Ovary (tissue), 9 donors: ENCODE results near the gene EYS. TPM values are rescaled to one million over a fixed set of nuclear protein-coding genes. Genes with fewer than 3 reads are reported as not detected.

Source experiments
- DNase-seq, 5 donors: peaks; one replicate each; pipeline ENCODE4 v3.0.0-alpha.2; 2019 to 2020
- H3K27ac ChIP-seq, 2 donors: fragments of 200-600 bp; one replicate each; pipeline versions ENCODE4 v1.5.1 to v1.8.0; 2019 to 2022
- H3K27me3 ChIP-seq: fragments of 200-600 bp; one replicate; pipeline ENCODE4 v1.8.0; 2022
- H3K36me3 ChIP-seq: fragments of 200-600 bp; sonication (generic); one replicate; pipeline ENCODE4 v1.5.1; 2019
- H3K4me1 ChIP-seq: one replicate; pipeline ENCODE4 v1.8.1; 2013; ENCODE audit warnings: mild to moderate bottlenecking, moderate library complexity; ENCODE audit not compliant: insufficient read depth
- H3K4me3 ChIP-seq: fragments of 200-600 bp; sonication (generic); one replicate; pipeline ENCODE4 v1.5.1; 2017
- H3K9me3 ChIP-seq, 2 donors: fragments of 200-600 bp in 1 of 2; sonication (generic) in 1 of 2; one replicate each; pipeline versions ENCODE4 v1.5.1 to v1.8.1; 2013 to 2019; ENCODE audit warnings: mild to moderate bottlenecking in 1 of 2, moderate library complexity in 1 of 2
- CTCF ChIP-seq, 3 donors: fragments of 450-650 bp in 2 of 3; fragments of 200-600 bp in 1 of 3; IDR thresholded peaks; one replicate each; pipeline versions ENCODE4 v1.5.1 to v1.8.0; 2016 to 2022; ENCODE audit warnings: antibody characterized with exemption in 3 of 3, mild to moderate bottlenecking in 1 of 3
- EP300 ChIP-seq: sonication (generic); formaldehyde crosslinking; IDR thresholded peaks from one replicate; pipeline ENCODE4 v1.6.1; 2017; ENCODE audit warnings: antibody characterized with exemption
- POLR2A ChIP-seq: fragments of 450-650 bp; IDR thresholded peaks from one replicate; pipeline ENCODE4 v1.6.1; 2017; ENCODE audit warnings: antibody characterized with exemption, mild to moderate bottlenecking, moderate library complexity
- WGBS, 3 donors: extraction: QIAGEN DNeasy Blood & Tissue Kit in 1 of 3; methylation state at CpG; one replicate each; pipeline versions ENCODE4 v1.1.5 to v1.1.7; 2013 to 2017; 5-methylcytosine and 5-hydroxymethylcytosine counted together
- intact Hi-C, 4 donors: fragments of 100-400 bp; cut with DNase I; formaldehyde crosslinking; loops; one replicate each; pipeline versions ENCODE4 v1.11.0 to v1.15.1; 2022 to 2023
- polyA plus RNA-seq, 2 donors: library from polyadenylated mRNA; stranded (reverse); fragments of 200-250 nt in 1 of 2; fragments of 350-450 nt in 1 of 2; fragmentation: Illumina TruSeq in 1 of 2; extraction: RNeasy Lipid Tissue Mini Kit (QIAGEN cat#74804) in 1 of 2; gene quantifications; one replicate each; pipeline ENCODE4 v1.2.3, GENCODE V29; 2013 to 2014
- total RNA-seq, 7 donors: library from RNA; depleted of rRNA in 2 of 7; stranded (reverse); fragments of >200 nt in 2 of 7; fragmentation: NEBNext Ultra II Directional in 3 of 7; extraction: Animal tissue kit (Norgen Biotek cat#: 25700) in 3 of 7; gene quantifications; one replicate each; pipeline versions ENCODE4 v1.1.0 to v1.2.4, GENCODE V29; 2016 to 2023
- donor health status: DM: no; HTN: no; CAD: no; lungs with moderate emphysema.
- donor health status: DM: no; HTN: no; CAD: no.
- donor health status: Bipolar disorder and iron deficiency.
- donor health status: DM: yes; HTN: yes; CAD: no.
- donor health status: DM: no; HTN: no; CAD: no.
- donor health status: DM: yes; HTN: yes; CAD: no.

Gene EYS
- total and polyA plus RNA-seq, 9 donors: under 0.01 to 0.03 (median 0.01) TPM; not detected in 6

GRCh38 chr6:64113704-64114103 is 1593.3 kb downstream of the EYS start:
- no peaks in the 10 kb centered on the region for H3K9me3 ChIP-seq
- WGBS, 3 donors: 81 to 84% (median 82%) methylated on average over 3 of the region's 3 CpGs
- DNase-seq: no peak
- no peak overlapping the region for H3K4me3 ChIP-seq
- TF ChIP-seq POLR2A: no peak
- no peak for TF ChIP-seq CTCF (IDR thresholded peaks at IDR 0.05)
- no peak for TF ChIP-seq EP300
- no peaks in the 10 kb centered on the region for H3K27me3 ChIP-seq
- intact Hi-C loops: no loop called here
- H3K4me1 ChIP-seq: no peaks in the 10 kb centered on the region
- H3K27ac ChIP-seq: no peak overlapping the region
- H3K36me3 ChIP-seq: no peaks in the 10 kb centered on the region

- DNase-seq: no peak
- TF ChIP-seq CTCF (IDR thresholded peaks at IDR 0.05) (no peak), EP300 (no peak), POLR2A (no peak)
- Histone ChIP-seq H3K27ac (no peak overlapping the region), H3K36me3 (no peaks in the 10 kb centered on the region), H3K4me1 (no peaks in the 10 kb centered on the region), H3K9me3 (no peaks in the 10 kb centered on the region), H3K27me3 (no peaks in the 10 kb centered on the region), H3K4me3 (no peak overlapping the region)
- intact Hi-C loops: no loop called here
Measured at GRCh38 chr6:64104051-64104450, 1603.0 kb downstream of the EYS start.

GRCh38 chr6:64103480-64103879 is 1603.5 kb downstream of the EYS start:
- TF ChIP-seq POLR2A (no peak), CTCF (IDR thresholded peaks at IDR 0.05) (no peak)

GRCh38 chr6:64100702-64101303 is 1606.2 kb downstream of the EYS start:
- intact Hi-C loops: no loop called here
- no peaks in the 10 kb centered on the region for H3K27me3 ChIP-seq
- DNase-seq: no peak
- 1 to 5% (median 5%) methylated on average over 2 of the region's 2 CpGs for WGBS, 3 donors
- H3K4me3 ChIP-seq: no peak overlapping the region
- H3K36me3 ChIP-seq: no peaks in the 10 kb centered on the region
- H3K27ac ChIP-seq: no peak overlapping the region
- no peak for TF ChIP-seq EP300
- TF ChIP-seq POLR2A: no peak
- TF ChIP-seq CTCF (IDR thresholded peaks at IDR 0.05): no peak
- no peaks in the 10 kb centered on the region for H3K4me1 ChIP-seq
- no peaks in the 10 kb centered on the region for H3K9me3 ChIP-seq

More at GRCh38 chr6:64103480-64103879, 1603.5 kb downstream of the EYS start:
- H3K27me3 ChIP-seq: no peaks in the 10 kb centered on the region
- DNase-seq: no peak
- intact Hi-C loops: no loop called here
- no peak overlapping the region for H3K4me3 ChIP-seq
- H3K4me1 ChIP-seq: no peaks in the 10 kb centered on the region
- H3K36me3 ChIP-seq: no peaks in the 10 kb centered on the region
- no peaks in the 10 kb centered on the region for H3K9me3 ChIP-seq
- H3K27ac ChIP-seq: no peak overlapping the region
- 38 to 64% (median 51%) methylated on average over 1 of the region's 1 CpG for WGBS, 3 donors
